Left renal pelvis (tissue), 4 donors: ENCODE results near the gene CORO2B. TPM values are rescaled to one million over a fixed set of nuclear protein-coding genes. Genes with fewer than 3 reads are reported as not detected.

Source experiments
- DNase-seq, 4 donors: peaks; one replicate each; pipeline ENCODE4 v3.0.0-alpha.2; 2013; ENCODE audit warnings: low read depth in 4 of 4, low spot score in 3 of 4
- polyA plus RNA-seq, 4 donors: library from polyadenylated mRNA; unstranded; fragments of 120-200 nt; gene quantifications; one replicate each; pipeline ENCODE4 v1.2.1, GENCODE V29; 2013; ENCODE audit not compliant: insufficient read length in 4 of 4

Gene CORO2B
- polyA plus RNA-seq, 4 donors, result 5.5 to 25.1 (median 22.6) TPM

GRCh38 chr15:68603951-68604350 is 25.2 kb downstream of the CORO2B start:
- no peak for DNase-seq

- peak in 3 of 4 donors; percentile 66 to 76 (median 73) for DNase-seq
Observed at GRCh38 chr15:68604840-68605478, 26.2 kb downstream of the CORO2B start.

DNA sequence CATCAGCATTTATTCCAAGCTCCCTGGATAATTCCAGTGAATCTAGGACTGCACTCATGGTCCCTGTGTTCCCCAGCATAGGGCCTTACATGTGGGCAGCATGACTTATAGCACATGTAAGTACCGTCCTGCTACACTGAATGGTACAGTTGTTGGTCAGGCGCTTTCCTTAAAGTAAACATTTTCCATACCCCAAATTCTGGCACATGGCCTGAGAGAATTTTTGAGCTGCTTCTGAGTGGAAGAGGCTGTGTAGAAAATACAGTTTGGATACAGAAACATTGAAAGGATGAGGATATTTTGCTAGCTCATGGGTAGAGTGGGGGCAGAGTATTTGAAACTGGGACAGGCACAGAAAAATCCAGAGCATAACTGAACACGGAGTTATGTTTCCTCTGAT is 27.6 kb downstream of the CORO2B start:
- no peak for DNase-seq

- DNase-seq, result peak in 2 of 4 donors; percentile 32 to 58
Observed at GRCh38 chr15:68608206-68608843, 29.5 kb downstream of the CORO2B start.

GRCh38 chr15:68608844-68609232 is 30.0 kb downstream of the CORO2B start:
- no peak for DNase-seq

DNA sequence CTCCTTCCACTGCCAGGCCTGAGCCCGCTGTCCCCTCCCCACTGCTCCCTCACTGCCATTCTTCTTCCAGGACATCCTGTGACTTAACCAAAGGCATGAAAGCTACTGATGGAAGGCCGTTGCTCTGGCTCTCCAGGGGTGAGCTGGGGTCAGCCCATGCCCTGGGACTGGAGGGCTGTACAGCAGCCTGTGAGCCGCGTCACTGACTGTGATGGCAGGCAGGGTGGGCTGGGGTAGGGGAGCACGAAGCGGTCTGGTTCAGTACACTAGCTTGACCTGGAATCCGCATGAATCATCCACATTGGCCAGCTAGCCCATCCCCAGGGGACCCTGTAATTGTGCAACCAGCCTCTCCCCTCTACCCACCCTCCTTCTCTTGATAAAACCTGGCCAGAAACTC is 30.8 kb downstream of the CORO2B start:
- no peak for DNase-seq

GRCh38 chr15:68610825-68611224 is 32.0 kb downstream of the CORO2B start:
- DNase-seq, result no peak

DNA sequence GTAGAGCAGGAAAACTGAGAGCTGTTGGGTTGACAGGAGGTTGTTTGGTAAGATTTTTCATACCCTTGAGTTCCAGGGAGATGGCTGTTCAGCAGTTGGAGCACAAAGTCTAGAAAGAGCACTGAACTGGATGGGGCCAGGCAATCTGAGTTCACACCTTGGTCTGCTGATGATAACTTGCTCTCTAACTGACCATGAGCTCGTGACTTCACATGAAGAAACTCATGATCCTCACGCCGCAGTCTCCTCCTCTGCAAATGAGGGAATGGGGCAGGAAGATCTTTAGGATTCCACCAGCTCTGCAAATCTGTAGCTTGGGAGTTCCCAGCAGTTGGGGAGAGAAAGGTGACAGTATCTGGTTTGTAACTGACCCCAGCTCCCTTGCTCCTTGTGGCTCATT is 33.7 kb downstream of the CORO2B start:
- DNase-seq, result no peak

GRCh38 chr15:68612979-68613740 is 34.4 kb downstream of the CORO2B start:
- no peak for DNase-seq

GRCh38 chr15:68614286-68615035 is 35.7 kb downstream of the CORO2B start:
- DNase-seq, result no peak

- DNase-seq, result no peak
Observed at GRCh38 chr15:68615301-68615700, 36.5 kb downstream of the CORO2B start.

GRCh38 chr15:68615811-68616210 is 37.0 kb downstream of the CORO2B start:
- no peak for DNase-seq

- no peak for DNase-seq
Observed at GRCh38 chr15:68616397-68616796, 37.6 kb downstream of the CORO2B start.

DNA sequence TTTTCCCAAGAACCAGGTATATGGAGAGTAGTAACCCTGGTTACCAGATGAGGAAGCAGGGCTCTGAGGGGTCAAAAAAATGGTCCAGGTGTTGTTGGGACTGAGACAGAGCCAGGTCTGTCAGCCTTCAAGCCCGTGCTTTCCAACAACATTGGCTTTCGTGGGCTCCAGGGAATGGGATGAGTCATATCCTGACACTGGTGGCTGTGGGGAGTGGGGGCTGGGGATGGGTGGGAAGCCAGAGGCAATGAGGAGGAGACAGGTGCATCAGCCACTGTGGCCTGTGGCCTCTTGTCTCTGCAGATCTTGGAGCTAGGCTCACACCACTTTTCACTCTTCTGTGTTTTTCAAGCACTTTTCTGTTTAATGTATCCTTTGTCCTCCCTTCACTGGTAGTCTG is 38.2 kb downstream of the CORO2B start:
- no peak for DNase-seq

DNA sequence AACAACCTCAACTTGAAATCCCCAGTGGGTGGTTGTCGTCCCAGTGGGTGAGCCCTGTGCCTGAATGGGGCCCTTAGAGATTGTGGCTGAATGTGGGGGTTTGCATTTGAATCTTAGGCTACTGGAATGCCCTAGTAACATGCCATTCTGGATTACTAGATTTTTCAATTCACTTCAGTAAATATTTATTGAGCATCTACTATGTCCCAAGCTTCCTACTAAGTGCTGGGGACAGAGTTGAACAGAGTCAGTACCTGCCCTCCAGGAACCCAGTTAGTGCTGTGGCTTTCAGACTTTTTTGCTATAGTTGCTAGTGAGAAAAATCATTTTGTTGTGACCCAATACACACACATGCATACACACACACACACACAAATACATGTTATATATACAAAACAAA is 39.0 kb downstream of the CORO2B start:
- DNase-seq, result no peak

- no peak for DNase-seq
Observed at GRCh38 chr15:68618394-68618793, 39.6 kb downstream of the CORO2B start.

- DNase-seq, result no peak
Observed at GRCh38 chr15:68618908-68619698, 40.3 kb downstream of the CORO2B start.

- no peak for DNase-seq
Observed at GRCh38 chr15:68620721-68621527, 42.1 kb downstream of the CORO2B start.

GRCh38 chr15:68621535-68621934 is 42.7 kb downstream of the CORO2B start:
- DNase-seq, result no peak
